Stimulated activated CD4-positive, alpha-beta T cell treated with anti-CD3 and anti-CD28 coated beads, Interleukin-1b, Interleukin-23, amount 100 ng/mL, for 1 hour (primary cell): ENCODE measurements around the gene PDGFRB.

Experiments
- DNase-seq, 2 donors: peaks; one replicate each; pipeline ENCODE4 v3.0.0-alpha.2; 2020; ENCODE audit warnings: low read depth in 2 of 2

The PDGFRB gene

GRCh38 chr5:150144246-150144801 lies 11.3 kb downstream of the PDGFRB start:
- DNase-seq: no peak

- DNase-seq: no peak
These were observed 12.0 kb downstream of the PDGFRB start for GRCh38 chr5:150143350-150144245.

- DNase-seq: no peak
These were observed 12.7 kb downstream of the PDGFRB start for GRCh38 chr5:150142959-150143349.

GRCh38 chr5:150142185-150142958 lies 13.3 kb downstream of the PDGFRB start:
- no peak for DNase-seq

GRCh38 chr5:150141544-150142184 lies 14.0 kb downstream of the PDGFRB start:
- no peak for DNase-seq

GRCh38 chr5:150140830-150141229 lies 14.8 kb downstream of the PDGFRB start:
- no peak for DNase-seq

GRCh38 chr5:150139334-150139733 lies 16.3 kb downstream of the PDGFRB start:
- DNase-seq: no peak

- no peak for DNase-seq
These were observed 16.9 kb downstream of the PDGFRB start for GRCh38 chr5:150138551-150139265.

GRCh38 chr5:150137997-150138396 lies 17.6 kb downstream of the PDGFRB start:
- DNase-seq: no peak

GRCh38 chr5:150137168-150137957 lies 18.3 kb downstream of the PDGFRB start:
- no peak for DNase-seq

- no peak for DNase-seq
These were observed 19.1 kb downstream of the PDGFRB start for GRCh38 chr5:150136305-150137167.

GRCh38 chr5:150135557-150136304 lies 19.9 kb downstream of the PDGFRB start:
- no peak for DNase-seq

- DNase-seq: no peak
These were observed 21.5 kb downstream of the PDGFRB start for GRCh38 chr5:150134198-150134588.

- no peak for DNase-seq
These were observed 22.0 kb downstream of the PDGFRB start for GRCh38 chr5:150133581-150134197.

GRCh38 chr5:150132740-150133139 lies 22.9 kb downstream of the PDGFRB start:
- no peak for DNase-seq

GRCh38 chr5:150131978-150132694 lies 23.5 kb downstream of the PDGFRB start:
- DNase-seq: no peak

- DNase-seq: no peak
These were observed 24.2 kb downstream of the PDGFRB start for GRCh38 chr5:150131461-150131860.

- no peak for DNase-seq
These were observed 25.1 kb downstream of the PDGFRB start for GRCh38 chr5:150130493-150130922.
